Liver (tissue), 9 donors: Measurements from ENCODE around the gene PLCB4. TPM values are rescaled to one million over a fixed set of nuclear protein-coding genes. Genes with fewer than 3 reads are reported as not detected.

Experiments used
- DNase-seq: peaks from one replicate; pipeline ENCODE4 v3.0.0-alpha.2; 2017; ENCODE audit warnings: low spot score
- H3K27ac ChIP-seq, 2 donors: one replicate each; pipeline ENCODE4 v1.7.0; 2013; ENCODE audit warnings: inconsistent platforms in 2 of 2, low read length in 2 of 2, control low read depth in 1 of 2, low read depth in 1 of 2, mild to moderate bottlenecking in 1 of 2
- H3K27me3 ChIP-seq, 4 donors: one replicate each; pipeline versions ENCODE4 v1.6.1 to v1.7.0; 2013; ENCODE audit warnings: low read length in 3 of 4, inconsistent platforms in 1 of 4, mild to moderate bottlenecking in 1 of 4, moderate library complexity in 1 of 4; ENCODE audit not compliant: control insufficient read depth in 4 of 4, insufficient read depth in 4 of 4
- H3K36me3 ChIP-seq, 4 donors: one replicate each; pipeline versions ENCODE4 v1.6.1 to v1.7.0; 2013; ENCODE audit warnings: low read length in 3 of 4, mild to moderate bottlenecking in 3 of 4, low read depth in 1 of 4, moderate library complexity in 1 of 4; ENCODE audit not compliant: control insufficient read depth in 4 of 4, insufficient read depth in 3 of 4
- H3K4me1 ChIP-seq, 4 donors: one replicate each; pipeline versions ENCODE4 v1.6.1 to v1.7.0; 2013; ENCODE audit warnings: low read length in 3 of 4, mild to moderate bottlenecking in 3 of 4, moderate library complexity in 1 of 4; ENCODE audit not compliant: control insufficient read depth in 4 of 4, insufficient read depth in 4 of 4
- H3K4me3 ChIP-seq, 3 donors: one replicate each; pipeline versions ENCODE4 v1.6.1 to v1.7.0; 2013; ENCODE audit warnings: low read length in 3 of 3, control low read depth in 1 of 3, low read depth in 1 of 3, mild to moderate bottlenecking in 1 of 3
- H3K9ac ChIP-seq, 2 donors: one replicate each; pipeline ENCODE4 v1.7.0; 2013; ENCODE audit warnings: low read length in 2 of 2, mild to moderate bottlenecking in 2 of 2, moderate library complexity in 2 of 2, control low read depth in 1 of 2, low read depth in 1 of 2
- H3K9me3 ChIP-seq, 4 donors: one replicate each; pipeline versions ENCODE4 v1.6.1 to v1.7.0; 2013; ENCODE audit warnings: low read length in 3 of 4; ENCODE audit not compliant: control insufficient read depth in 4 of 4
- CTCF ChIP-seq: fragments of 150-350 bp; IDR thresholded peaks from 2 replicates; pipeline ENCODE4 v1.5.1; 2017; ENCODE audit warnings: improper control_type of control experiment, low read depth, low read length; ENCODE audit not compliant: missing input control
- EGR1 ChIP-seq, 2 donors: IDR thresholded peaks; 2 replicates each; pipeline ENCODE4 v1.6.1; 2016 to 2018; ENCODE audit warnings: antibody characterized with exemption in 2 of 2, low read depth in 2 of 2
- FOXA1 ChIP-seq: IDR thresholded peaks from 2 replicates; pipeline ENCODE4 v1.6.1; 2016; ENCODE audit warnings: antibody characterized with exemption
- FOXA2 ChIP-seq: IDR thresholded peaks from 2 replicates; pipeline ENCODE4 v1.6.1; 2016; ENCODE audit warnings: antibody characterized with exemption
- GABPA ChIP-seq, 2 donors: IDR thresholded peaks in 1 of 2; conservative IDR thresholded peaks in 1 of 2; 2 replicates each; pipeline ENCODE4 v1.6.1; 2016; ENCODE audit warnings: antibody characterized with exemption in 2 of 2, mild to moderate bottlenecking in 1 of 2, moderate library complexity in 1 of 2
- HNF4A ChIP-seq, 2 donors: conservative IDR thresholded peaks; 2 replicates each; pipeline ENCODE4 v1.6.1; 2016; ENCODE audit warnings: antibody characterized with exemption in 2 of 2, mild to moderate bottlenecking in 2 of 2
- HNF4G ChIP-seq: IDR thresholded peaks from 2 replicates; pipeline ENCODE4 v1.6.1; 2016; ENCODE audit warnings: antibody characterized with exemption
- JUND ChIP-seq, 2 donors: IDR thresholded peaks; 2 replicates each; pipeline ENCODE4 v1.6.1; 2016; ENCODE audit warnings: antibody characterized with exemption in 2 of 2
- NR2F2 ChIP-seq: IDR thresholded peaks from 2 replicates; pipeline ENCODE4 v1.6.1; 2016; ENCODE audit warnings: antibody characterized with exemption
- RAD21 ChIP-seq, 2 donors: IDR thresholded peaks; 2 replicates each; pipeline ENCODE4 v1.6.1; 2016; ENCODE audit warnings: antibody characterized with exemption in 2 of 2, mild to moderate bottlenecking in 2 of 2
- REST ChIP-seq: IDR thresholded peaks from 2 replicates; pipeline ENCODE4 v1.6.1; 2016; ENCODE audit warnings: antibody characterized with exemption, mild to moderate bottlenecking
- RXRA ChIP-seq, 2 donors: IDR thresholded peaks; 2 replicates each; pipeline ENCODE4 v1.6.1; 2017 to 2018; ENCODE audit warnings: antibody characterized with exemption in 2 of 2, mild to moderate bottlenecking in 1 of 2
- SP1 ChIP-seq: IDR thresholded peaks from 2 replicates; pipeline ENCODE4 v1.6.1; 2018; ENCODE audit warnings: antibody characterized with exemption, mild to moderate bottlenecking
- TAF1 ChIP-seq: conservative IDR thresholded peaks from 2 replicates; pipeline ENCODE4 v1.6.1; 2016; ENCODE audit warnings: antibody characterized with exemption, mild to moderate bottlenecking
- YY1 ChIP-seq: IDR thresholded peaks from 2 replicates; pipeline ENCODE4 v1.6.1; 2016; ENCODE audit warnings: antibody characterized with exemption, mild to moderate bottlenecking
- WGBS: extraction: QIAGEN DNeasy Blood & Tissue Kit; methylation state at CpG from one replicate; pipeline ENCODE4 v1.1.7; 2013; 5-methylcytosine and 5-hydroxymethylcytosine counted together
- polyA plus RNA-seq, 2 donors: library from polyadenylated mRNA; stranded (reverse) in 1 of 2; unstranded in 1 of 2; fragments of 200-250 nt in 1 of 2; fragments of >200 nt in 1 of 2; fragmentation: Nextera tagmentation in 1 of 2; extraction: Ambion mirVana in 1 of 2; gene quantifications; one replicate each; pipeline versions ENCODE4 v1.2.1 to v1.2.3, GENCODE V29; 2013 to 2015
- total RNA-seq, 2 donors: library from RNA; depleted of rRNA; stranded (reverse); fragments of >200 nt; gene quantifications; one replicate each; pipeline ENCODE4 v1.2.3, GENCODE V29; 2014
- TF ChIP-seq, protein P1 (sequence below): IDR thresholded peaks from 2 replicates; pipeline ENCODE4 v1.6.1; 2016; ENCODE audit warnings: antibody characterized with exemption
- TF ChIP-seq, protein P2 (sequence below): IDR thresholded peaks from 2 replicates; pipeline ENCODE4 v1.6.1; 2016; ENCODE audit warnings: antibody characterized with exemption
- TF ChIP-seq, protein P3 (sequence below): IDR thresholded peaks from 2 replicates; pipeline ENCODE4 v1.6.1; 2016; ENCODE audit warnings: antibody characterized with exemption
- donor health status: healthy.
- donor health status: healthy.
- donor health status: healthy.
- donor health status: healthy.
- donor health status: healthy.

The PLCB4 gene
- total and polyA plus RNA-seq, 4 donors = 0.14 to 0.67 (median 0.30) TPM

GRCh38 chr20:9349249-9349648, 280.4 kb downstream of the PLCB4 start:
- TF ChIP-seq TAF1 (no peak), CTCF (no peak), GABPA (IDR thresholded peaks at IDR 0.05 in 1 of 2, conservative IDR thresholded peaks at IDR 0.05 in 1 of 2) (no peak)
- DNase-seq = no peak
- 93% methylated on average over 4 of the region's 4 CpGs for WGBS
- Histone ChIP-seq H3K27ac (no peak overlapping the region), H3K9ac (no peak overlapping the region), H3K9me3 (no peaks in the 10 kb centered on the region), H3K36me3 (no peaks in the 10 kb centered on the region), H3K4me3 (no peak overlapping the region), H3K27me3 (peaks cover 0 to 3% (median 0%) of the 10 kb centered on the region in 4 donors), H3K4me1 (no peaks in the 10 kb centered on the region)

DNA sequence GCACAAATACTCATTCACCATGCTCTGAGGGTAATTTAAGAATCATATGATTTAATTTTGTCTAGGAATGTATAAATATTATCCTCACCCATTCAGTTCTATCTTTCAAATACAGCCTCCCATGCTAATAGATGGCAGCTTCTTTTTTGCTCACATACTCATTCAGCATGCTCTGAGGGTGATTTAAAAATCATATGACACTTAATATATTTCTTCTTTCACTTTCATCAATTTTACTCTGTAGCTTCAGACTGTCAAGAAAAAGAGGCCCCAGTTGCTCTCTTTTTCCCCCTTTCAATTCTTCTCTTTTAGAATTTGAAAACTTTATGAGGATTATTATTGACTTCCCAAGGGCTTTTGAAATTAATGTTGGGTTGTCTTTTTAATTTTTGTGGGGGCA, 283.9 kb downstream of the PLCB4 start:
- H3K4me3 ChIP-seq = no peak overlapping the region
- no peak overlapping the region for H3K27ac ChIP-seq
- H3K9me3 ChIP-seq = no peaks in the 10 kb centered on the region
- DNase-seq = no peak
- H3K36me3 ChIP-seq = no peaks in the 10 kb centered on the region
- no peak for TF ChIP-seq HNF4G
- TF ChIP-seq REST = no peak
- TF ChIP-seq CTCF = no peak
- TF ChIP-seq EGR1 (IDR thresholded peaks at IDR 0.05; ENCODE audit: low read depth in 2 of 2) = no peak
- TF ChIP-seq YY1 = no peak
- no peak for TF ChIP-seq GABPA (IDR thresholded peaks at IDR 0.05 in 1 of 2, conservative IDR thresholded peaks at IDR 0.05 in 1 of 2)
- TF ChIP-seq TAF1 = no peak
- TF ChIP-seq, protein P1, sequence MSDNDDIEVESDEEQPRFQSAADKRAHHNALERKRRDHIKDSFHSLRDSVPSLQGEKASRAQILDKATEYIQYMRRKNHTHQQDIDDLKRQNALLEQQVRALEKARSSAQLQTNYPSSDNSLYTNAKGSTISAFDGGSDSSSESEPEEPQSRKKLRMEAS = no peak
- no peak for TF ChIP-seq HNF4A (conservative IDR thresholded peaks at IDR 0.05)
- no peak for TF ChIP-seq SP1
- no peak for TF ChIP-seq RXRA (IDR thresholded peaks at IDR 0.05)
- TF ChIP-seq, protein P2, sequence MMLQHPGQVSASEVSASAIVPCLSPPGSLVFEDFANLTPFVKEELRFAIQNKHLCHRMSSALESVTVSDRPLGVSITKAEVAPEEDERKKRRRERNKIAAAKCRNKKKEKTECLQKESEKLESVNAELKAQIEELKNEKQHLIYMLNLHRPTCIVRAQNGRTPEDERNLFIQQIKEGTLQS = no peak
- TF ChIP-seq FOXA2 = no peak
- TF ChIP-seq, protein P3, sequence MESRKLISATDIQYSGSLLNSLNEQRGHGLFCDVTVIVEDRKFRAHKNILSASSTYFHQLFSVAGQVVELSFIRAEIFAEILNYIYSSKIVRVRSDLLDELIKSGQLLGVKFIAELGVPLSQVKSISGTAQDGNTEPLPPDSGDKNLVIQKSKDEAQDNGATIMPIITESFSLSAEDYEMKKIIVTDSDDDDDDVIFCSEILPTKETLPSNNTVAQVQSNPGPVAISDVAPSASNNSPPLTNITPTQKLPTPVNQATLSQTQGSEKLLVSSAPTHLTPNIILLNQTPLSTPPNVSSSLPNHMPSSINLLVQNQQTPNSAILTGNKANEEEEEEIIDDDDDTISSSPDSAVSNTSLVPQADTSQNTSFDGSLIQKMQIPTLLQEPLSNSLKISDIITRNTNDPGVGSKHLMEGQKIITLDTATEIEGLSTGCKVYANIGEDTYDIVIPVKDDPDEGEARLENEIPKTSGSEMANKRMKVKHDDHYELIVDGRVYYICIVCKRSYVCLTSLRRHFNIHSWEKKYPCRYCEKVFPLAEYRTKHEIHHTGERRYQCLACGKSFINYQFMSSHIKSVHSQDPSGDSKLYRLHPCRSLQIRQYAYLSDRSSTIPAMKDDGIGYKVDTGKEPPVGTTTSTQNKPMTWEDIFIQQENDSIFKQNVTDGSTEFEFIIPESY = no peak
- TF ChIP-seq FOXA1 = no peak
- TF ChIP-seq NR2F2 = no peak
- TF ChIP-seq RAD21 (IDR thresholded peaks at IDR 0.05) = no peak
- TF ChIP-seq JUND (IDR thresholded peaks at IDR 0.05) = no peak
- H3K4me1 ChIP-seq = no peaks in the 10 kb centered on the region
- no peaks in the 10 kb centered on the region for H3K27me3 ChIP-seq
- no peak overlapping the region for H3K9ac ChIP-seq
